Endothelial cell of umbilical vein (primary cell): ENCODE results near the gene TMEM52B. TPM values are rescaled to one million over a fixed set of nuclear protein-coding genes. Genes with fewer than 3 reads are reported as not detected.

Experiments used
- BruUV-seq: library from RNA; stranded (reverse); fragments of 400-500 nt; replicated peaks from 2 replicates; lab custom pipeline; 2021; lab: Mats Ljungman, UMichigan
- CTCF ChIA-PET: fragments of 300-600, 350-600 bp; sonication (Branson Sonifier 250); formaldehyde crosslinking; loops from one replicate; lab custom pipeline; 2021; ENCODE audit warnings: antibody characterized with exemption, inconsistent platforms; lab: Charles Lee
- POLR2A ChIA-PET: fragments of 300-600, 350-600 bp; sonication (Branson Sonifier 250); formaldehyde crosslinking; loops from one replicate; lab custom pipeline; 2021; ENCODE audit warnings: antibody characterized with exemption, inconsistent platforms; lab: Charles Lee
- DNase-seq: peaks from one replicate; pipeline ENCODE4 v3.0.0-alpha.2; 2011; ENCODE audit warnings: low read depth, low spot score
- FAIRE-seq: peaks from 2 replicates; lab custom pipeline; 2011; peaks lifted over from hg19 to GRCh38; lab: Jason Lieb, UNC
- H2AFZ ChIP-seq: 2 replicates; pipeline ENCODE4 v1.6.0; 2012; ENCODE audit warnings: low read depth, low read length, control low read depth, inconsistent platforms
- H3K27ac ChIP-seq: 2 replicates; pipeline ENCODE4 v1.5.1; 2011; ENCODE audit warnings: low read depth, mild to moderate bottlenecking, control low read depth, low read length, moderate library complexity; ENCODE audit not compliant: insufficient read depth
- H3K27me3 ChIP-seq, 2 experiments: 2 replicates each; pipeline versions ENCODE4 v1.6.0 to v1.6.1; 2011; ENCODE audit warnings: low read length in 2 of 2, mixed read lengths in 1 of 2; ENCODE audit not compliant: control insufficient read depth in 2 of 2, insufficient read depth in 2 of 2
- H3K36me3 ChIP-seq, 2 experiments: 2 replicates in 1 of 2; 3 replicates in 1 of 2; pipeline ENCODE4 v1.5.1; 2011; ENCODE audit warnings: low read length in 2 of 2, mild to moderate bottlenecking in 1 of 2, moderate library complexity in 1 of 2; ENCODE audit not compliant: control insufficient read depth in 2 of 2, insufficient read depth in 2 of 2; ENCODE audit errors: extremely low read depth in 1 of 2
- H3K4me1 ChIP-seq: 3 replicates; pipeline ENCODE4 v1.5.1; 2011; ENCODE audit warnings: mild to moderate bottlenecking, low read length; ENCODE audit not compliant: control insufficient read depth, insufficient read depth; ENCODE audit errors: extremely low read depth
- H3K4me2 ChIP-seq: 2 replicates; pipeline ENCODE4 v1.6.1; 2011; ENCODE audit warnings: low read length, control low read depth, mixed read lengths; ENCODE audit not compliant: insufficient read depth
- H3K4me3 ChIP-seq, 3 experiments: fragments of 200-600 bp in 1 of 3; sonication (generic), shearing (Covaris generic) in 1 of 3; replicated peaks in 1 of 3; 2 replicates each; pipeline ENCODE4 v1.5.1; 2011 to 2016; ENCODE audit warnings: control low read depth in 3 of 3, low read length in 3 of 3, mild to moderate bottlenecking in 2 of 3, inconsistent platforms in 1 of 3, low read depth in 1 of 3, moderate library complexity in 1 of 3; ENCODE audit not compliant: insufficient read depth in 1 of 3
- H3K79me2 ChIP-seq: 2 replicates; pipeline ENCODE4 v1.6.0; 2012; ENCODE audit warnings: low read length, inconsistent platforms; ENCODE audit not compliant: control insufficient read depth, insufficient read depth
- H3K9ac ChIP-seq: replicated peaks from 2 replicates; pipeline ENCODE3; 2011; ENCODE audit warnings: low read length, control low read depth; ENCODE audit not compliant: insufficient read depth; ENCODE audit errors: extremely low read depth
- H3K9me1 ChIP-seq: replicated peaks from 3 replicates; pipeline ENCODE4 v1.6.0; 2011; ENCODE audit warnings: mild to moderate bottlenecking, low read length; ENCODE audit not compliant: control insufficient read depth, insufficient read depth; ENCODE audit errors: extremely low read depth
- H3K9me3 ChIP-seq: replicated peaks from 2 replicates; pipeline ENCODE4 v1.5.1; 2012; ENCODE audit warnings: low read length, inconsistent platforms; ENCODE audit not compliant: control insufficient read depth, insufficient read depth
- H4K20me1 ChIP-seq: replicated peaks from 2 replicates; pipeline ENCODE3; 2011; ENCODE audit warnings: mild to moderate bottlenecking, low read length; ENCODE audit not compliant: control insufficient read depth, insufficient read depth; ENCODE audit errors: extremely low read depth
- GATA2 ChIP-seq: IDR thresholded peaks from 2 replicates; pipeline ENCODE4 v1.7.0; 2011; ENCODE audit warnings: low read depth, mild to moderate bottlenecking, moderate library complexity, mixed read lengths, low read length; ENCODE audit not compliant: insufficient read length, insufficient read depth
- POLR2A ChIP-seq: IDR thresholded peaks from 2 replicates; pipeline ENCODE4 v1.6.1; 2012; ENCODE audit warnings: low read depth, mild to moderate bottlenecking, control low read depth, low read length
- POLR2AphosphoS5 ChIP-seq: IDR thresholded peaks from 2 replicates; pipeline ENCODE4 v1.6.1; 2012; ENCODE audit warnings: low read depth, mild to moderate bottlenecking, control low read depth, low read length, moderate library complexity; ENCODE audit not compliant: insufficient read depth
- dilution Hi-C: fragments of 300-500 bp; cut with MboI; formaldehyde crosslinking; loops from one replicate; pipeline ENCODE4 v1.15.0; 2019; ENCODE audit warnings: low sequenced_read_pairs; ENCODE audit not compliant: extremely low pct_ligation_motif_present
- intact Hi-C: fragments of 100-400 bp; cut with micrococcal nuclease; formaldehyde crosslinking; loops from one replicate; pipeline ENCODE4 v1.10.0; 2022
- polyA plus RNA-seq, 4 experiments: library from polyadenylated mRNA; depleted of rRNA in 3 of 4; stranded (reverse) in 3 of 4; unstranded in 1 of 4; fragments of >200 nt; gene quantifications; 2 replicates each; pipeline versions ENCODE4 v1.2.1 to v1.2.3, GENCODE V29; 2011 to 2012; ENCODE audit warnings: missing spikeins in 1 of 4
- total RNA-seq: library from RNA; stranded (reverse); gene quantifications from 2 replicates; pipeline ENCODE4 v1.2.3, GENCODE V29; 2021
- TF ChIP-seq, protein P1 (sequence below): IDR thresholded peaks from 2 replicates; pipeline ENCODE4 v1.6.1; 2011; ENCODE audit not compliant: insufficient read depth, insufficient read length
- TF ChIP-seq, protein P2 (sequence below), 2 donors: IDR thresholded peaks; 1 replicate in 1 of 2; 2 replicates in 1 of 2; pipeline ENCODE4 v1.5.1; 2011; ENCODE audit warnings: low read length in 2 of 2, mild to moderate bottlenecking in 2 of 2, moderate library complexity in 2 of 2, control low read depth in 1 of 2, inconsistent platforms in 1 of 2, low read depth in 1 of 2; ENCODE audit not compliant: insufficient read depth in 1 of 2; ENCODE audit errors: extremely low read depth in 1 of 2

TMEM52B gene
- total and polyA plus RNA-seq, 2 donors (not counting 3 experiments of a cell fraction or from before 2014, with no cell fraction given): 0.24 TPM; not detected in 1

GRCh38 chr12:10190558-10191388 is 11.9 kb downstream of the TMEM52B start:
- no peak overlapping the region for H3K4me2 ChIP-seq
- H4K20me1 ChIP-seq: no peaks in the 10 kb centered on the region
- no peaks in the 10 kb centered on the region for H3K9me1 ChIP-seq
- CTCF ChIA-PET: interaction anchor here (0.6 to 3.2 kb wide), 5 partner anchors 12 to 181 kb away, joined by 3 to 49 read pairs (median 6); no protein-coding TSS in a partner anchor
- no peak overlapping the region for H3K27ac ChIP-seq
- H2AFZ ChIP-seq: no peak overlapping the region
- peak; percentile 42 for TF ChIP-seq GATA2
- no peak for TF ChIP-seq POLR2A
- TF ChIP-seq, protein P1, sequence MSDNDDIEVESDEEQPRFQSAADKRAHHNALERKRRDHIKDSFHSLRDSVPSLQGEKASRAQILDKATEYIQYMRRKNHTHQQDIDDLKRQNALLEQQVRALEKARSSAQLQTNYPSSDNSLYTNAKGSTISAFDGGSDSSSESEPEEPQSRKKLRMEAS: no peak
- TF ChIP-seq POLR2AphosphoS5: no peak
- TF ChIP-seq, protein P2, sequence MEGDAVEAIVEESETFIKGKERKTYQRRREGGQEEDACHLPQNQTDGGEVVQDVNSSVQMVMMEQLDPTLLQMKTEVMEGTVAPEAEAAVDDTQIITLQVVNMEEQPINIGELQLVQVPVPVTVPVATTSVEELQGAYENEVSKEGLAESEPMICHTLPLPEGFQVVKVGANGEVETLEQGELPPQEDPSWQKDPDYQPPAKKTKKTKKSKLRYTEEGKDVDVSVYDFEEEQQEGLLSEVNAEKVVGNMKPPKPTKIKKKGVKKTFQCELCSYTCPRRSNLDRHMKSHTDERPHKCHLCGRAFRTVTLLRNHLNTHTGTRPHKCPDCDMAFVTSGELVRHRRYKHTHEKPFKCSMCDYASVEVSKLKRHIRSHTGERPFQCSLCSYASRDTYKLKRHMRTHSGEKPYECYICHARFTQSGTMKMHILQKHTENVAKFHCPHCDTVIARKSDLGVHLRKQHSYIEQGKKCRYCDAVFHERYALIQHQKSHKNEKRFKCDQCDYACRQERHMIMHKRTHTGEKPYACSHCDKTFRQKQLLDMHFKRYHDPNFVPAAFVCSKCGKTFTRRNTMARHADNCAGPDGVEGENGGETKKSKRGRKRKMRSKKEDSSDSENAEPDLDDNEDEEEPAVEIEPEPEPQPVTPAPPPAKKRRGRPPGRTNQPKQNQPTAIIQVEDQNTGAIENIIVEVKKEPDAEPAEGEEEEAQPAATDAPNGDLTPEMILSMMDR (IDR thresholded peaks at IDR 0.05; ENCODE audit: extremely low read depth in 1 of 2, insufficient read depth in 1 of 2, low read depth in 1 of 2, low read length in 2 of 2): peak; percentile 68 to 77
- H3K79me2 ChIP-seq: no peaks in the 10 kb centered on the region
- H3K4me1 ChIP-seq: no peaks in the 10 kb centered on the region
- H3K9me3 ChIP-seq: no peaks in the 10 kb centered on the region
- dilution Hi-C loops: no loop called here
- POLR2A ChIA-PET: interaction anchor here (0.7 kb wide), 1 partner anchor 367 kb away, joined by 4 read pairs; no protein-coding TSS in a partner anchor
- peaks cover 3% of the 10 kb centered on the region in 2 experiments for H3K27me3 ChIP-seq
- H3K9ac ChIP-seq: no peak overlapping the region
- BruUV-seq: no TSS peak
- DNase-seq (peak; percentile 74), FAIRE-seq (peak; percentile 94)
- intact Hi-C loops: loop anchor here (1.0 to 2.0 kb wide), 3 partner anchors 37 to 376 kb away; no protein-coding TSS in a partner anchor
- no peak overlapping the region for H3K4me3 ChIP-seq
- no peaks in the 10 kb centered on the region for H3K36me3 ChIP-seq
